ENCODE measurements around the gene SUMO2.

- no peak for TF ChIP-seq CTCF (IDR thresholded peaks at IDR 0.05; ENCODE audit: low read depth, low read length, poor library complexity, severe bottlenecking)
- TF ChIP-seq EZH2phosphoT487 (IDR thresholded peaks at IDR 0.05; ENCODE audit: borderline replicate concordance, low read length) = no peak
Measured at GRCh38 chr17:75168998-75169397, 13.8 kb downstream of the SUMO2 start.

All from DOHH2 (cell line).